HG02678 (cell line): Measurements from ENCODE around the gene FNIP1.
"Not testable (repeated sequence)": the region's sequence is repeated elsewhere in the genome, so short reads cannot be mapped to it uniquely, and the experiment has no call there.

Experiments
- ATAC-seq: cut with Tn5 transposase; IDR thresholded peaks from one replicate; pipeline ENCODE4 v1.9.1; 2021; ENCODE audit warnings: mild to moderate bottlenecking, moderate library complexity; ENCODE audit not compliant: unreplicated experiment

FNIP1 gene

GRCh38 chr5:131610198-131611063, 186.4 kb downstream of the FNIP1 start:
- ATAC-seq: no peak

- no peak for ATAC-seq
These were observed 187.0 kb downstream of the FNIP1 start for GRCh38 chr5:131609774-131610173.

GRCh38 chr5:131608597-131608996, 188.2 kb downstream of the FNIP1 start:
- ATAC-seq: no peak

GRCh38 chr5:131607903-131608540, 188.8 kb downstream of the FNIP1 start:
- no peak for ATAC-seq

- ATAC-seq: no peak
These were observed 189.4 kb downstream of the FNIP1 start for GRCh38 chr5:131607418-131607817.

- ATAC-seq: no peak
These were observed 191.7 kb downstream of the FNIP1 start for GRCh38 chr5:131605086-131605485.

GRCh38 chr5:131595088-131596033, 201.5 kb downstream of the FNIP1 start:
- peak; percentile 71 for ATAC-seq

- no peak for ATAC-seq
These were observed 202.9 kb downstream of the FNIP1 start for GRCh38 chr5:131593921-131594320.

- not testable (repeated sequence) for ATAC-seq
These were observed 203.4 kb downstream of the FNIP1 start for GRCh38 chr5:131593436-131593835.
